CD4-positive, CD25-positive, alpha-beta regulatory T cell (primary cell): ENCODE measurements around the gene ALPK1. TPM values are rescaled to one million over a fixed set of nuclear protein-coding genes. Genes with fewer than 3 reads are reported as not detected.
A peak's percentile ranks its signal among the peaks of the same experiment; 100 is the strongest.
"Not testable (repeated sequence)": the region's sequence is repeated elsewhere in the genome, so short reads cannot be mapped to it uniquely, and the experiment has no call there.

Experiments
- ATAC-seq, 2 donors: fragments of 150-1000 bp; cut with Tn5 transposase; one replicate each; pipeline ENCODE4 v1.10.0; 2021; ENCODE audit warnings: low read depth in 2 of 2, moderate number of reproducible peaks in 2 of 2, moderate library complexity in 1 of 2
- DNase-seq, 3 donors: peaks; one replicate each; pipeline versions ENCODE4 v3.0.0 to v3.0.0-alpha.2; 2012 to 2022; ENCODE audit warnings: mixed read lengths in 1 of 3
- H3K27ac ChIP-seq: one replicate; pipeline ENCODE4 v1.7.0; 2013; ENCODE audit warnings: mild to moderate bottlenecking, low read length; ENCODE audit not compliant: insufficient read depth, poor library complexity, severe bottlenecking
- H3K27me3 ChIP-seq: one replicate; pipeline ENCODE4 v1.7.0; 2013; ENCODE audit warnings: low read length; ENCODE audit not compliant: control insufficient read depth, insufficient read depth
- H3K36me3 ChIP-seq: one replicate; pipeline ENCODE4 v1.7.0; 2013; ENCODE audit warnings: mild to moderate bottlenecking, low read length, moderate library complexity; ENCODE audit not compliant: control insufficient read depth, insufficient read depth
- H3K4me1 ChIP-seq: 2 replicates; pipeline ENCODE4 v1.7.0; 2013; ENCODE audit warnings: mild to moderate bottlenecking, low read length; ENCODE audit not compliant: insufficient read depth, control insufficient read depth, poor library complexity, severe bottlenecking
- H3K4me3 ChIP-seq: one replicate; pipeline ENCODE4 v1.7.0; 2013; ENCODE audit warnings: low read depth, mild to moderate bottlenecking, low read length, moderate library complexity
- H3K9me3 ChIP-seq, 2 experiments: 1 replicate in 1 of 2; 2 replicates in 1 of 2; pipeline ENCODE4 v1.7.0; 2013; ENCODE audit warnings: low read length in 2 of 2, mild to moderate bottlenecking in 1 of 2, moderate library complexity in 1 of 2; ENCODE audit not compliant: control insufficient read depth in 2 of 2
- H3K27ac Mint-ChIP-seq, 3 donors: one replicate each; pipeline ENCODE4 v1.8.0; 2020 to 2022; ENCODE audit warnings: mild to moderate bottlenecking in 3 of 3, mixed read lengths in 3 of 3, moderate library complexity in 2 of 3
- H3K27me3 Mint-ChIP-seq: one replicate; pipeline ENCODE4 v1.8.0; 2022; ENCODE audit warnings: mild to moderate bottlenecking, mixed read lengths
- H3K36me3 Mint-ChIP-seq: one replicate; pipeline ENCODE4 v1.8.0; 2020; ENCODE audit warnings: mixed read lengths
- H3K4me1 Mint-ChIP-seq, 4 donors: one replicate each; pipeline ENCODE4 v1.8.0; 2020 to 2022; ENCODE audit warnings: mixed read lengths in 4 of 4, mild to moderate bottlenecking in 1 of 4
- H3K4me3 Mint-ChIP-seq, 4 donors: one replicate each; pipeline ENCODE4 v1.8.0; 2020 to 2022; ENCODE audit warnings: mild to moderate bottlenecking in 4 of 4, mixed read lengths in 4 of 4, moderate library complexity in 3 of 4
- H3K9me3 Mint-ChIP-seq, 7 donors: one replicate each; pipeline ENCODE4 v1.8.0; 2020 to 2022; ENCODE audit warnings: mixed read lengths in 7 of 7, mild to moderate bottlenecking in 3 of 7, moderate library complexity in 2 of 7
- polyA plus RNA-seq, 4 donors: library from polyadenylated mRNA; unstranded; fragments of 300-500 nt; fragmentation: Illumina TruSeq; gene quantifications; one replicate each; pipeline ENCODE4 v1.2.3, GENCODE V29; 2021
- total RNA-seq: library from RNA; stranded (reverse); gene quantifications from one replicate; pipeline ENCODE4 v1.2.3, GENCODE V29; 2022

ALPK1 gene
- total and polyA plus RNA-seq, 5 donors from 2014 or later: 0.23 to 6.2 (median 1.1) TPM

DNA sequence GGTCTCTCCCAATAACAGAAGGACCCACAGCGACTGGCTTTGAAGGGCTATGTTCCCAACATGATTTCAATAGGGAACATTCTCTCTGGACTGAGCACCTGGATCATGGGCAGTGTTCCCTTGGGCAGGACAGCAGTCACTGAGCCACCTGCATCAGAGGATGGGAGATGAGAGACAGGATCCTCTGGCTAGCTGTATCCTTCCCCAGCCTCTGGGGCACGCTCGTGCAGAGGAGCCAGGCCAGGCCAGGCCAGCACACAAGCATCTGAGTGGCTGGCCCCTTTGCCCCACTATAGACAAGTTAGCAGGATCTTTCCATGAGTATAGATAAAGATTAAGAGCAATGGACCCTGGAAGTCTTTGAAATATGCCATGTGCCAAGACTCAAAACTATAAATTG, 152.5 kb downstream of the ALPK1 start:
- H3K4me1 Mint-ChIP-seq: no peaks in the 10 kb centered on the region
- no peak overlapping the region for H3K27ac Mint-ChIP-seq
- H3K9me3 Mint-ChIP-seq: peaks cover 0 to 15% (median 2%) of the 10 kb centered on the region in 7 donors
- peaks cover 0 to 3% of the 10 kb centered on the region in 2 experiments for H3K9me3 ChIP-seq
- no peaks in the 10 kb centered on the region for H3K4me1 ChIP-seq
- H3K36me3 ChIP-seq: no peaks in the 10 kb centered on the region
- H3K4me3 Mint-ChIP-seq: no peak overlapping the region
- H3K27ac ChIP-seq: no peak overlapping the region
- H3K36me3 Mint-ChIP-seq: peaks cover 3% of the 10 kb centered on the region
- peaks cover 3% of the 10 kb centered on the region for H3K27me3 ChIP-seq
- DNase-seq (no peak), ATAC-seq (no peak)
- H3K27me3 Mint-ChIP-seq: no peaks in the 10 kb centered on the region
- H3K4me3 ChIP-seq: no peak overlapping the region

DNA sequence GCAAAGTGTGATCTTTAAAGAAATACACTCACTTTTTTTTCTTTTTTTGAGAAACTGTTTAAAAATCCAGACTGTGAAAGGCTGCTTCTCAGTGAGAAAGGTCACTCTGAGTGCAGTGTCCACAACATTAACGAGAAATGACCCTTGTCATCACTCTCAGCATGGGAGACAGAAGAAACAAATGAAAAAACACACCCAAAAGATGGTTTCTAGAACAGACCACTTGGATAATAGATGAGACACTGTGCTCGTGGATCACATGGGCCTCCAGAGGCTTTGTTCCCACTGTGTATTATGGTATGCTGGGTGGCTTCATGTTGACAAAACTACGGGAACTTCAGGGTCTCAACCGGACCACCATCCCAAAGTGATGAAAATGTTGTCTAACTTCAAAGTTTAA, 153.9 kb downstream of the ALPK1 start:
- no peaks in the 10 kb centered on the region for H3K36me3 Mint-ChIP-seq
- H3K4me1 Mint-ChIP-seq: no peaks in the 10 kb centered on the region
- peaks cover 0 to 4% (median under 1%) of the 10 kb centered on the region in 7 donors for H3K9me3 Mint-ChIP-seq
- no peaks in the 10 kb centered on the region for H3K4me1 ChIP-seq
- H3K27ac Mint-ChIP-seq: no peak overlapping the region
- H3K4me3 Mint-ChIP-seq: no peak overlapping the region
- H3K27me3 ChIP-seq: peaks cover 3% of the 10 kb centered on the region
- H3K9me3 ChIP-seq: no peaks in the 10 kb centered on the region
- no peaks in the 10 kb centered on the region for H3K36me3 ChIP-seq
- no peak overlapping the region for H3K27ac ChIP-seq
- no peak for DNase-seq
- no peak overlapping the region for H3K4me3 ChIP-seq
- no peak for ATAC-seq
- H3K27me3 Mint-ChIP-seq: no peaks in the 10 kb centered on the region

DNA sequence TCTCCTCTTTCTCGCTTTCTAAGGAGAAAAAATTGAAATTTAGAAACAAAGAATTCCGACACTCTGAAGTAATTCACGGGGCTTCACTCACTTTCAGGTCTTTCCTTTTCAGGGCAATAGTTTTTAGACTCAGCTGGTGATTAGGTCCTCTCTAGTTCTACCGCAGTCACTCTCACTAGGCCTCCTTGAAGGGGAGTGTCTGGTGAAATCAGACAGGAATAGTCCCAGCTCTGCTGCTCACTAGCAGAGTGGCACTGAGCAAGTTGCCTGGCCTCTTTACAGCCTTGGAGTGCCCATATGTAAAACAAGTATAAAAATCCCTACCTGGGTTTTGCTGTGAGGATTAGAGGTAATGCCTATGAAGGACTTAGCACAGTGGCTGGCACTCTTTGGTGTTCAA, 154.7 kb downstream of the ALPK1 start:
- no peak for DNase-seq
- Histone ChIP-seq H3K9me3 (no peaks in the 10 kb centered on the region), H3K36me3 (no peaks in the 10 kb centered on the region), H3K27me3 (no peaks in the 10 kb centered on the region), H3K4me1 (no peaks in the 10 kb centered on the region), H3K27ac (no peak overlapping the region), H3K4me3 (no peak overlapping the region)
- H3K27me3 Mint-ChIP-seq: no peaks in the 10 kb centered on the region
- no peak overlapping the region for H3K27ac Mint-ChIP-seq
- no peaks in the 10 kb centered on the region for H3K36me3 Mint-ChIP-seq
- H3K4me1 Mint-ChIP-seq: no peaks in the 10 kb centered on the region
- H3K4me3 Mint-ChIP-seq: no peak overlapping the region
- H3K9me3 Mint-ChIP-seq: no peaks in the 10 kb centered on the region
- no peak for ATAC-seq

DNA sequence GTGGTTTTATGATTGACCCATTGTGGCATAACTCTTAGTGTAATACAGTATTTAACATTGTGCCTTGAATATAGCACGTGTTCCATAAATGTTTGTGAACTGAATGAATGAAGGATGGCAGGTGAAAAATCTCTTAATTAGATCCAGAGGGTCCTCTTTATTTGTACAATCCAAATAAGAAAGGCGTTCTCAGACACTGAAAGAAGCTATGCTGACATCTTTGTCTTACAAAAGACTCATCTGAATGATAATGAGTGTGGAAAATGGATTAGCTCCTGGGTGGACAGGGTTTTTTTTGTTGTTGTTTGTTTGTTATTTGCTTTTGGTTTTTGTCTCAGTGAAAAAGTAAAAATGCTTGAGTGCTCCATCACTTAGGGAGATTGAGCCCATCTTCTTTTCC, 156.2 kb downstream of the ALPK1 start:
- H3K9me3 ChIP-seq: no peaks in the 10 kb centered on the region
- no peaks in the 10 kb centered on the region for H3K27me3 ChIP-seq
- H3K27ac ChIP-seq: no peak overlapping the region
- Mint-ChIP-seq H3K36me3 (no peaks in the 10 kb centered on the region), H3K9me3 (peaks cover 0 to 5% (median 0%) of the 10 kb centered on the region in 7 donors), H3K27ac (peak overlapping the region in 1 of 3 donors; percentile 20), H3K27me3 (no peaks in the 10 kb centered on the region), H3K4me1 (no peaks in the 10 kb centered on the region), H3K4me3 (no peak overlapping the region)
- H3K36me3 ChIP-seq: no peaks in the 10 kb centered on the region
- DNase-seq (no peak), ATAC-seq (no peak)
- no peaks in the 10 kb centered on the region for H3K4me1 ChIP-seq
- no peak overlapping the region for H3K4me3 ChIP-seq

DNA sequence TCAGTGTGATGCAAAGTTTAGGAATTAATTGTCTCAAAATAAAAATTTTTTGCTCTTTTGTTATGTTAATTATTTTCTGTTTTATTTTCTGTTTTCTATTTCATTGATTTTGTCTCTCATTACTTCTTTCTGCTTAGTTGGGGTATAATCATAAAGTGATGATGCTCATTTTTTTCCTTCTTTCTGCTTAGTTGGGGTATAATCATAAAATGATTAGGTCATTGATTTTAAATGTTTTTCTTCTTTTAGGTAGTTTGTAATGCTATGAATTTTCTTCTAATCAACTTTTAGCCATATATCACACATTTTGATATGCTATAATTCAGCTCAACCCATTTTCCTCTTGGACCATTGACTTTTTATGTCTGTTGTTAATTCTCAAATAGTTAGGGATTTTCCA, 175.1 kb downstream of the ALPK1 start:
- H3K36me3 Mint-ChIP-seq: no peaks in the 10 kb centered on the region
- no peak for DNase-seq
- H3K27me3 Mint-ChIP-seq: peaks cover 5% of the 10 kb centered on the region
- Histone ChIP-seq H3K4me3 (no peak overlapping the region), H3K4me1 (no peaks in the 10 kb centered on the region), H3K27ac (no peak overlapping the region), H3K36me3 (no peaks in the 10 kb centered on the region), H3K9me3 (no peaks in the 10 kb centered on the region), H3K27me3 (no peaks in the 10 kb centered on the region)
- ATAC-seq: no peak
- H3K9me3 Mint-ChIP-seq: peaks cover 0 to 6% (median under 1%) of the 10 kb centered on the region in 7 donors
- no peak overlapping the region for H3K4me3 Mint-ChIP-seq
- peak overlapping the region in 1 of 3 donors; percentile 92 for H3K27ac Mint-ChIP-seq
- no peaks in the 10 kb centered on the region for H3K4me1 Mint-ChIP-seq

DNA sequence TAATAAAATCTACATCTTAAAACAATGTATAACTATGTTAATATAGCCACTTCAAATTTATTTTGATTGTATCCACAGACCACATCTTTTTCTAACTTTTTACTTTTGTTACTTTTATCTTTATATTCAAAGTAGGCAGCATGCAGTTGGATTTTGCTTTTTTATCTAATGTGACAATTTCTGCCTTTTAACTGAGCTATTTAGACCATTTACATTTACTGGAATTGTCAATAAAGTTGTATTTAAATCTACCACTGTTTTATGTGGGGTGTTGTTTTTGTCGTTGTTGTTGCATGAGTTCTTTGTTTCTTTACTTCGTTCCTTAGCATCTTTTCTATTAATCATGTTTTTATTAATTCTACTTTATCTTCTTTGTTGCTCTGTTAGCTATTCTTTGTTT, 176.8 kb downstream of the ALPK1 start:
- DNase-seq: no peak
- no peak overlapping the region for H3K4me3 ChIP-seq
- ATAC-seq: no peak
- H3K36me3 Mint-ChIP-seq: no peaks in the 10 kb centered on the region
- H3K4me1 ChIP-seq: no peaks in the 10 kb centered on the region
- H3K4me3 Mint-ChIP-seq: no peak overlapping the region
- peaks cover 5% of the 10 kb centered on the region for H3K27me3 Mint-ChIP-seq
- H3K36me3 ChIP-seq: no peaks in the 10 kb centered on the region
- peaks cover 0 to 8% (median 1%) of the 10 kb centered on the region in 7 donors for H3K9me3 Mint-ChIP-seq
- no peak overlapping the region for H3K27ac Mint-ChIP-seq
- no peaks in the 10 kb centered on the region for H3K9me3 ChIP-seq
- no peak overlapping the region for H3K27ac ChIP-seq
- no peaks in the 10 kb centered on the region for H3K27me3 ChIP-seq
- no peaks in the 10 kb centered on the region for H3K4me1 Mint-ChIP-seq

DNA sequence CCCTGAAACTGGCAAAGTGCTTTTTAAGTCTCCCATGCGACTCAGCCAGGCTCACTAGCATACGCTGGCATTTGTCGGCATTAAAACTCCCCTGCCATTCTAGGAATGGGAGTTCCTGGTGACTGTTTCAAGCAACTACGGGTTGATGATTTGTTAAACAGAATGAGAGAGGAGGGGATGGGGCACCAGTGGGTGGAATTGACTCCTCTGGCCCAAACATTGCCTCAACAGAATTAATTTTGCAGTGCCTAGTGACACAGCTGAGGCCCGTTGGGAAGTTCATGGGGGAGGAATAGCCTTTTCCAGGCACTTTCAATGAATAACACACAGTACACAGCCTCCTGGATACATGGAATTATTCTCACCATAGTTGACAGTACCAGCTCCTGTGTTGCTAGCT, 188.8 kb downstream of the ALPK1 start:
- H3K4me1 ChIP-seq: no peaks in the 10 kb centered on the region
- H3K27ac ChIP-seq: no peak overlapping the region
- H3K36me3 ChIP-seq: no peaks in the 10 kb centered on the region
- no peak overlapping the region for H3K4me3 ChIP-seq
- DNase-seq (no peak), ATAC-seq (no peak)
- Mint-ChIP-seq H3K27ac (no peak overlapping the region), H3K27me3 (peaks cover 4% of the 10 kb centered on the region), H3K9me3 (peaks cover 2 to 19% (median 10%) of the 10 kb centered on the region in 7 donors), H3K4me1 (no peaks in the 10 kb centered on the region), H3K4me3 (no peak overlapping the region), H3K36me3 (no peaks in the 10 kb centered on the region)
- no peaks in the 10 kb centered on the region for H3K27me3 ChIP-seq
- H3K9me3 ChIP-seq: peaks cover 8 to 15% of the 10 kb centered on the region in 2 experiments

DNA sequence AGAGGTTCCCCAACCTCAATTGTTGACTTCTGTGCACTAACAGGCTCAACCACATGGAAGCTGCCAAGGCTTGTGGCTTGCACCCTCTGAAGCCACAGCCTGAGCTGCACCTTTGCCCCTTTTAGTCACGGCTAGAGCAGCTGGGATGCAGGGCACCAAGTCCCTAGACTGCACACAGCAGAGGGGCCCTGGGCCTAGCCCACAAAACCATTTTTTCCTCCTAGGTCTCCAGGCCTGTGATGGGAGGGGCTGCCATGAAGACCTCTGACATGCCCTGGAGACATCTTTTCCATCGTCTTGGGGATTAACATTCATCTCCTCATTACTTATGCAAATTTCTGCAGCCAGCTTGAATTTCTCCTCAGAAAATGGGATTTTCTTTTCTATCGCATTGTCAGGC, 193.6 kb downstream of the ALPK1 start:
- not testable (repeated sequence) for H3K27ac Mint-ChIP-seq, H3K27me3 Mint-ChIP-seq

More for the DNA sequence above, 193.6 kb downstream of the ALPK1 start:
- ATAC-seq, H3K36me3 ChIP-seq, H3K4me1 Mint-ChIP-seq, H3K9me3 ChIP-seq, H3K36me3 Mint-ChIP-seq, DNase-seq, H3K27me3 ChIP-seq, H3K4me1 ChIP-seq, H3K4me3 ChIP-seq, H3K4me3 Mint-ChIP-seq, H3K27ac ChIP-seq: not testable (repeated sequence)
- H3K9me3 Mint-ChIP-seq: peaks cover 4 to 22% (median 11%) of the 10 kb centered on the region in 7 donors
